ENCODE data around the gene PPP4R1. TPM values are rescaled to one million over a fixed set of nuclear protein-coding genes. Genes with fewer than 3 reads are reported as not detected.

PPP4R1 gene
- total RNA-seq, 1 experiment from 2014 or later = 71.1 TPM

- TF ChIP-seq, protein P1, sequence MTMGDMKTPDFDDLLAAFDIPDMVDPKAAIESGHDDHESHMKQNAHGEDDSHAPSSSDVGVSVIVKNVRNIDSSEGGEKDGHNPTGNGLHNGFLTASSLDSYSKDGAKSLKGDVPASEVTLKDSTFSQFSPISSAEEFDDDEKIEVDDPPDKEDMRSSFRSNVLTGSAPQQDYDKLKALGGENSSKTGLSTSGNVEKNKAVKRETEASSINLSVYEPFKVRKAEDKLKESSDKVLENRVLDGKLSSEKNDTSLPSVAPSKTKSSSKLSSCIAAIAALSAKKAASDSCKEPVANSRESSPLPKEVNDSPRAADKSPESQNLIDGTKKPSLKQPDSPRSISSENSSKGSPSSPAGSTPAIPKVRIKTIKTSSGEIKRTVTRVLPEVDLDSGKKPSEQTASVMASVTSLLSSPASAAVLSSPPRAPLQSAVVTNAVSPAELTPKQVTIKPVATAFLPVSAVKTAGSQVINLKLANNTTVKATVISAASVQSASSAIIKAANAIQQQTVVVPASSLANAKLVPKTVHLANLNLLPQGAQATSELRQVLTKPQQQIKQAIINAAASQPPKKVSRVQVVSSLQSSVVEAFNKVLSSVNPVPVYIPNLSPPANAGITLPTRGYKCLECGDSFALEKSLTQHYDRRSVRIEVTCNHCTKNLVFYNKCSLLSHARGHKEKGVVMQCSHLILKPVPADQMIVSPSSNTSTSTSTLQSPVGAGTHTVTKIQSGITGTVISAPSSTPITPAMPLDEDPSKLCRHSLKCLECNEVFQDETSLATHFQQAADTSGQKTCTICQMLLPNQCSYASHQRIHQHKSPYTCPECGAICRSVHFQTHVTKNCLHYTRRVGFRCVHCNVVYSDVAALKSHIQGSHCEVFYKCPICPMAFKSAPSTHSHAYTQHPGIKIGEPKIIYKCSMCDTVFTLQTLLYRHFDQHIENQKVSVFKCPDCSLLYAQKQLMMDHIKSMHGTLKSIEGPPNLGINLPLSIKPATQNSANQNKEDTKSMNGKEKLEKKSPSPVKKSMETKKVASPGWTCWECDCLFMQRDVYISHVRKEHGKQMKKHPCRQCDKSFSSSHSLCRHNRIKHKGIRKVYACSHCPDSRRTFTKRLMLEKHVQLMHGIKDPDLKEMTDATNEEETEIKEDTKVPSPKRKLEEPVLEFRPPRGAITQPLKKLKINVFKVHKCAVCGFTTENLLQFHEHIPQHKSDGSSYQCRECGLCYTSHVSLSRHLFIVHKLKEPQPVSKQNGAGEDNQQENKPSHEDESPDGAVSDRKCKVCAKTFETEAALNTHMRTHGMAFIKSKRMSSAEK (CRISPR knock-in tag; IDR thresholded peaks at IDR 0.05; ENCODE audit: borderline replicate concordance) = no peak
- no peak for TF ChIP-seq ESRRA (CRISPR knock-in tag; IDR thresholded peaks at IDR 0.05; ENCODE audit: borderline replicate concordance)
- no peak for TF ChIP-seq CDX4 (CRISPR knock-in tag; IDR thresholded peaks at IDR 0.05; ENCODE audit: borderline replicate concordance)
- TF ChIP-seq, protein P2, sequence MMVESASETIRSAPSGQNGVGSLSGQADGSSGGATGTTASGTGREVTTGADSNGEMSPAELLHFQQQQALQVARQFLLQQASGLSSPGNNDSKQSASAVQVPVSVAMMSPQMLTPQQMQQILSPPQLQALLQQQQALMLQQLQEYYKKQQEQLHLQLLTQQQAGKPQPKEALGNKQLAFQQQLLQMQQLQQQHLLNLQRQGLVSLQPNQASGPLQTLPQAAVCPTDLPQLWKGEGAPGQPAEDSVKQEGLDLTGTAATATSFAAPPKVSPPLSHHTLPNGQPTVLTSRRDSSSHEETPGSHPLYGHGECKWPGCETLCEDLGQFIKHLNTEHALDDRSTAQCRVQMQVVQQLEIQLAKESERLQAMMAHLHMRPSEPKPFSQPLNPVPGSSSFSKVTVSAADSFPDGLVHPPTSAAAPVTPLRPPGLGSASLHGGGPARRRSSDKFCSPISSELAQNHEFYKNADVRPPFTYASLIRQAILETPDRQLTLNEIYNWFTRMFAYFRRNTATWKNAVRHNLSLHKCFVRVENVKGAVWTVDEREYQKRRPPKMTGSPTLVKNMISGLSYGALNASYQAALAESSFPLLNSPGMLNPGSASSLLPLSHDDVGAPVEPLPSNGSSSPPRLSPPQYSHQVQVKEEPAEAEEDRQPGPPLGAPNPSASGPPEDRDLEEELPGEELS (CRISPR knock-in tag; IDR thresholded peaks at IDR 0.05) = no peak
- no peak for TF ChIP-seq ZNF219 (CRISPR knock-in tag; IDR thresholded peaks at IDR 0.05; ENCODE audit: borderline replicate concordance)
- no peak for TF ChIP-seq NFE2L1 (CRISPR knock-in tag; IDR thresholded peaks at IDR 0.05)
- no peak for TF ChIP-seq ATF2 (CRISPR knock-in tag; IDR thresholded peaks at IDR 0.05; ENCODE audit: borderline replicate concordance, low read depth)
- no peak for TF ChIP-seq ZNF416 (CRISPR knock-in tag; IDR thresholded peaks at IDR 0.05)
- TF ChIP-seq ELF4 (CRISPR knock-in tag; IDR thresholded peaks at IDR 0.05; ENCODE audit: low read depth) = no peak
- TF ChIP-seq JUN (CRISPR knock-in tag; IDR thresholded peaks at IDR 0.05) = no peak
- no peak for TF ChIP-seq PRRX2 (CRISPR knock-in tag; IDR thresholded peaks at IDR 0.05)
- TF ChIP-seq EMX1 (CRISPR knock-in tag; IDR thresholded peaks at IDR 0.05) = no peak
Measured at GRCh38 chr18:9619990-9620389, 5.6 kb upstream of the PPP4R1 start (continued).

GRCh38 chr18:9619545-9619944 is 5.2 kb upstream of the PPP4R1 start:
- no peak for TF ChIP-seq ZBTB43 (CRISPR knock-in tag; IDR thresholded peaks at IDR 0.05)
- TF ChIP-seq ATF3 (CRISPR knock-in tag; conservative IDR thresholded peaks at IDR 0.05) = no peak
- TF ChIP-seq ZNF219 (CRISPR knock-in tag; IDR thresholded peaks at IDR 0.05; ENCODE audit: borderline replicate concordance) = no peak
- no peak for TF ChIP-seq RELA (CRISPR knock-in tag; IDR thresholded peaks at IDR 0.05; ENCODE audit: borderline replicate concordance)
- no peak for TF ChIP-seq JAZF1 (CRISPR knock-in tag; IDR thresholded peaks at IDR 0.05)
- no peak for TF ChIP-seq NFATC4 (CRISPR knock-in tag; IDR thresholded peaks at IDR 0.05)
- TF ChIP-seq, protein P3, sequence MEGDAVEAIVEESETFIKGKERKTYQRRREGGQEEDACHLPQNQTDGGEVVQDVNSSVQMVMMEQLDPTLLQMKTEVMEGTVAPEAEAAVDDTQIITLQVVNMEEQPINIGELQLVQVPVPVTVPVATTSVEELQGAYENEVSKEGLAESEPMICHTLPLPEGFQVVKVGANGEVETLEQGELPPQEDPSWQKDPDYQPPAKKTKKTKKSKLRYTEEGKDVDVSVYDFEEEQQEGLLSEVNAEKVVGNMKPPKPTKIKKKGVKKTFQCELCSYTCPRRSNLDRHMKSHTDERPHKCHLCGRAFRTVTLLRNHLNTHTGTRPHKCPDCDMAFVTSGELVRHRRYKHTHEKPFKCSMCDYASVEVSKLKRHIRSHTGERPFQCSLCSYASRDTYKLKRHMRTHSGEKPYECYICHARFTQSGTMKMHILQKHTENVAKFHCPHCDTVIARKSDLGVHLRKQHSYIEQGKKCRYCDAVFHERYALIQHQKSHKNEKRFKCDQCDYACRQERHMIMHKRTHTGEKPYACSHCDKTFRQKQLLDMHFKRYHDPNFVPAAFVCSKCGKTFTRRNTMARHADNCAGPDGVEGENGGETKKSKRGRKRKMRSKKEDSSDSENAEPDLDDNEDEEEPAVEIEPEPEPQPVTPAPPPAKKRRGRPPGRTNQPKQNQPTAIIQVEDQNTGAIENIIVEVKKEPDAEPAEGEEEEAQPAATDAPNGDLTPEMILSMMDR (IDR thresholded peaks at IDR 0.05) = no peak
- DNase-seq (ENCODE audit: low spot score) (no peak), ATAC-seq (no peak)
- Mint-ChIP-seq H3K4me1 (peaks cover 23% of the 10 kb centered on the region), H3K36me3 (no peaks in the 10 kb centered on the region), H3K27ac (no peak overlapping the region), H3K27me3 (ENCODE audit: low read depth) (no peaks in the 10 kb centered on the region), H3K4me3 (no peak overlapping the region), H3K9me3 (no peaks in the 10 kb centered on the region)
- CTCF ChIA-PET = interaction anchor here (0.7 kb wide), 1 partner anchor 44 kb away, joined by 3 read pairs; no protein-coding TSS in a partner anchor
- POLR2A ChIA-PET = no interaction called here
